Neuronal stem cell (in vitro differentiated cells): ENCODE results near the gene STX10.

ENCODE experiments used
- DNase-seq: peaks from one replicate; pipeline ENCODE4 v3.0.0-alpha.2; 2013; ENCODE audit warnings: low spot score
- H2AFZ ChIP-seq: one replicate; pipeline ENCODE4 v1.6.1; 2013; ENCODE audit warnings: mild to moderate bottlenecking, low read length, inconsistent platforms
- H2AK5ac ChIP-seq: 2 replicates; pipeline ENCODE4 v1.6.1; 2013; ENCODE audit warnings: low read depth, mild to moderate bottlenecking, inconsistent platforms, low read length, moderate library complexity, mixed read lengths
- H2BK120ac ChIP-seq: 2 replicates; pipeline ENCODE4 v1.6.1; 2013; ENCODE audit warnings: low read depth, mild to moderate bottlenecking, inconsistent platforms, low read length, moderate library complexity, mixed read lengths
- H2BK12ac ChIP-seq: one replicate; pipeline ENCODE4 v1.6.1; 2013; ENCODE audit warnings: low read length, inconsistent platforms
- H2BK15ac ChIP-seq: 2 replicates; pipeline ENCODE4 v1.6.1; 2013; ENCODE audit warnings: mild to moderate bottlenecking, low read length, inconsistent platforms, mixed read lengths
- H2BK5ac ChIP-seq: one replicate; pipeline ENCODE4 v1.6.1; 2013; ENCODE audit warnings: inconsistent platforms, mild to moderate bottlenecking, low read length, moderate library complexity
- H3K14ac ChIP-seq: one replicate; pipeline ENCODE4 v1.6.1; 2013; ENCODE audit warnings: low read length, inconsistent platforms
- H3K18ac ChIP-seq: 2 replicates; pipeline ENCODE4 v1.6.1; 2013; ENCODE audit warnings: low read length, inconsistent platforms
- H3K23ac ChIP-seq: 2 replicates; pipeline ENCODE4 v1.6.1; 2013; ENCODE audit warnings: low read depth, mild to moderate bottlenecking, mixed read lengths, low read length, inconsistent platforms; ENCODE audit not compliant: poor library complexity
- H3K27ac ChIP-seq: replicated peaks from 3 replicates; pipeline ENCODE4 v1.5.1; 2013; ENCODE audit warnings: low read length, inconsistent platforms
- H3K27me3 ChIP-seq, 3 experiments: 2 replicates each; pipeline ENCODE4 v1.6.1; 2013; ENCODE audit warnings: low read length in 3 of 3, mild to moderate bottlenecking in 2 of 3, inconsistent platforms in 1 of 3, low read depth in 1 of 3, mixed read lengths in 1 of 3, moderate library complexity in 1 of 3; ENCODE audit not compliant: control insufficient read depth in 3 of 3, insufficient read depth in 3 of 3
- H3K36me3 ChIP-seq, 2 donors: replicated peaks in 1 of 2; 2 replicates each; pipeline ENCODE4 v1.6.1; 2013; ENCODE audit warnings: low read length in 2 of 2; ENCODE audit not compliant: control insufficient read depth in 2 of 2, insufficient read depth in 2 of 2
- H3K4ac ChIP-seq: 2 replicates; pipeline ENCODE4 v1.6.1; 2013; ENCODE audit warnings: inconsistent platforms, mild to moderate bottlenecking, low read length, moderate library complexity
- H3K4me1 ChIP-seq, 2 donors: 1 replicate in 1 of 2; 2 replicates in 1 of 2; pipeline ENCODE4 v1.6.1; 2013; ENCODE audit warnings: low read length in 2 of 2, low read depth in 1 of 2; ENCODE audit not compliant: control insufficient read depth in 2 of 2, insufficient read depth in 1 of 2
- H3K4me2 ChIP-seq: one replicate; pipeline ENCODE4 v1.6.1; 2013; ENCODE audit warnings: mild to moderate bottlenecking, low read length, inconsistent platforms; ENCODE audit not compliant: insufficient read depth, poor library complexity, severe bottlenecking
- H3K4me3 ChIP-seq, 2 donors: 2 replicates each; pipeline ENCODE4 v1.5.1; 2013; ENCODE audit warnings: low read length in 2 of 2, mild to moderate bottlenecking in 2 of 2, inconsistent platforms in 1 of 2, moderate library complexity in 1 of 2
- H3K79me1 ChIP-seq: one replicate; pipeline ENCODE4 v1.6.1; 2013; ENCODE audit warnings: low read depth, mild to moderate bottlenecking, inconsistent platforms, low read length, moderate library complexity
- H3K9ac ChIP-seq: one replicate; pipeline ENCODE4 v1.6.1; 2013; ENCODE audit warnings: mild to moderate bottlenecking, low read depth, low read length, inconsistent platforms; ENCODE audit not compliant: poor library complexity
- H3K9me3 ChIP-seq, 2 donors: replicated peaks in 1 of 2; 2 replicates each; pipeline versions ENCODE3 to v1.6.1; 2013; ENCODE audit warnings: low read length in 2 of 2, mild to moderate bottlenecking in 2 of 2, inconsistent platforms in 1 of 2, low read depth in 1 of 2, mixed read lengths in 1 of 2, moderate library complexity in 1 of 2; ENCODE audit not compliant: control insufficient read depth in 2 of 2, insufficient read depth in 1 of 2
- H4K8ac ChIP-seq: one replicate; pipeline ENCODE4 v1.6.1; 2013; ENCODE audit warnings: low read depth, mild to moderate bottlenecking, inconsistent platforms, low read length, moderate library complexity
- H4K91ac ChIP-seq: one replicate; pipeline ENCODE4 v1.6.1; 2013; ENCODE audit warnings: low read length, low read depth, mild to moderate bottlenecking, inconsistent platforms; ENCODE audit not compliant: poor library complexity
- WGBS, 2 donors: extraction: QIAGEN DNeasy Blood & Tissue Kit; methylation state at CpG; one replicate each; pipeline ENCODE4 v1.1.7; 2013; ENCODE audit warnings: missing lambda C conversion rate in 2 of 2, mixed read lengths in 1 of 2; ENCODE audit not compliant: insufficient read length in 2 of 2, insufficient replicate concordance in 1 of 2; ENCODE audit errors: extremely low coverage in 2 of 2; 5-methylcytosine and 5-hydroxymethylcytosine counted together

The STX10 gene

DNA sequence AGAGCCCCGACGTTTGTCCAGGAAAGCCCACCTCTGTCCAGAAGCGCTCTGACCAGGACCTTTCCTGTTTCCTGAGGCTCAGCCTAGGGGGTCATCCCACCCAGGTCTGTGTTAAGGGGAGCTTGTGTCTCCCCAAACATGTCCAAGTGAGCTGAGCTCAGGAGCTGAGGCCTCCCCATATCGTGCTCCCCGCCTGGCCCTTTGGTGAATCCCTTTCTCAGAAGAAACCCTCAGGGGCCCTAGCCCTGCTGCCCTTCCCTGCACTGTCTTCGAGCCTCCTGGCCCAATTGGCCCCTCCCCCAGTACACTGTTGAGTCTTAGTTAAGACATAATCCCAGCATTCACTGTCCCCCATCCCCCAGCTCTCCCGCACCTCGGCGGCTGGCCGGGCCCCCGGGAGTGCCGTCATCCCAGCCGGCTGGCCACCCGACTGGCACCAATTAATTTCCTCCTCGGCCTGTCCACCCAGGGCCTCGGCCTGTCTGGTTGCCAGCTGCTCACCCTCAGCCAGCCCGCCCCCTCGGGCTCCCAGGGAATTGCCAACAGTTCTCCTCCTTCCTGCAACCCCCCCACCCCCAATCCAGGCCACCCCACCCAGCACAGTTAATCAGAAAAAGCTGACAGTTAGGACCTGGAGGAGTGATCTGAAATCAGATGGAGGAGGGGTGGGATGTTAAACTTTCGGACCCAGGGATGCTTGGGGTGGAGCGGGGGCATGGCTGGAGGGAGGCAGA is 13.6 kb upstream of the STX10 start:
- H2BK15ac ChIP-seq = peak overlapping the region; percentile 100
- H3K36me3 ChIP-seq = no peaks in the 10 kb centered on the region
- H2BK12ac ChIP-seq = peak overlapping the region; percentile 97
- peak overlapping the region; percentile 94 for H3K14ac ChIP-seq
- no peaks in the 10 kb centered on the region for H3K27me3 ChIP-seq
- H4K8ac ChIP-seq = no peak overlapping the region
- H2AFZ ChIP-seq = peak overlapping the region; percentile 84
- H3K4me1 ChIP-seq = peaks cover 27% of the 10 kb centered on the region in 2 donors
- peak overlapping the region; percentile 100 for H2BK5ac ChIP-seq
- peak overlapping the region; percentile 86 for H3K4ac ChIP-seq
- peak overlapping the region; percentile 96 for H3K18ac ChIP-seq
- peak overlapping the region; percentile 100 for H2AK5ac ChIP-seq
- peak overlapping the region; percentile 96 for H3K23ac ChIP-seq
- peak overlapping the region; percentile 89 for H4K91ac ChIP-seq
- peak; percentile 70 for DNase-seq
- H3K79me1 ChIP-seq = no peaks in the 10 kb centered on the region
- peak overlapping the region; percentile 93 for H3K4me2 ChIP-seq
- no peaks in the 10 kb centered on the region for H3K9me3 ChIP-seq
- peak overlapping the region; percentile 53 for H3K9ac ChIP-seq
- H3K27ac ChIP-seq = peak overlapping the region; percentile 100
- peak overlapping the region; percentile 100 for H2BK120ac ChIP-seq
- no CpG with 5 or more reads among the region's 20 CpGs for WGBS, 2 donors
- H3K4me3 ChIP-seq = peak overlapping the region; percentile 43 to 61

GRCh38 chr19:13162724-13163608 is 12.8 kb upstream of the STX10 start:
- peak overlapping the region; percentile 100 for H2BK15ac ChIP-seq
- H3K18ac ChIP-seq = peak overlapping the region; percentile 96
- no peaks in the 10 kb centered on the region for H3K79me1 ChIP-seq

DNA sequence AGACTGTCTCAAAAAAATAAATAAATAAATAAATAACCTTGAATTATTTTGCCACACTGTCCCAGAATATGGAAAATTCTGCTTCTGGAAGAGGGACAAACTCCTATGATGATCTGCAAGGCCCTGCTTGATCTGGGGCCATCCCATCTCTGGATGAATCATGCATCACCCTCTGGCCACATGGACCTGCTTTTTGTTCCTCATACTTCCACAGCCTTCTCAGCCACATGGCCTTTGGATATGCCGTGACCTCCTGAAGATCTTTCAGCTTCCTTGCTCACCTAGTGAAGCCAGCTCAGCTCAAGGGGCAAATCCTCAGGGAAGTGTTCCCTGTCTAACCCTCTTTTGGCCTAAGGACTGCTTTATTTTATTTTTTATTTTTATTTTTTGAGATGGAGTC is 10.4 kb upstream of the STX10 start:
- H4K8ac ChIP-seq = no peak overlapping the region
- no peak overlapping the region for H3K23ac ChIP-seq
- peak overlapping the region; percentile 19 for H2BK15ac ChIP-seq
- no peaks in the 10 kb centered on the region for H3K36me3 ChIP-seq
- no peak for DNase-seq
- H3K79me1 ChIP-seq = no peaks in the 10 kb centered on the region
- no peak overlapping the region for H2AFZ ChIP-seq
- no peak overlapping the region for H2BK5ac ChIP-seq
- H3K4me3 ChIP-seq = no peak overlapping the region
- H2BK12ac ChIP-seq = no peak overlapping the region
- H3K27me3 ChIP-seq = no peaks in the 10 kb centered on the region
- H2BK120ac ChIP-seq = no peak overlapping the region
- H2AK5ac ChIP-seq = no peak overlapping the region
- H3K27ac ChIP-seq = no peak overlapping the region
- H3K9me3 ChIP-seq = no peaks in the 10 kb centered on the region
- no peak overlapping the region for H3K14ac ChIP-seq
- H3K4me2 ChIP-seq = no peak overlapping the region
- no peak overlapping the region for H3K18ac ChIP-seq
- H3K4me1 ChIP-seq = peaks cover 24 to 27% of the 10 kb centered on the region in 2 donors
- no peak overlapping the region for H4K91ac ChIP-seq
- WGBS, 2 donors = no CpG with 5 or more reads among the region's 1 CpG
- no peak overlapping the region for H3K4ac ChIP-seq
- H3K9ac ChIP-seq = no peak overlapping the region

More at GRCh38 chr19:13162724-13163608, 12.8 kb upstream of the STX10 start:
- H3K4me1 ChIP-seq = peaks cover 26 to 27% of the 10 kb centered on the region in 2 donors
- H3K4me3 ChIP-seq = peak overlapping the region; percentile 13 to 43
- H3K9ac ChIP-seq = peak overlapping the region; percentile 86
- peak overlapping the region; percentile 84 for H2AFZ ChIP-seq
- peak overlapping the region; percentile 97 for H2BK12ac ChIP-seq
- H2AK5ac ChIP-seq = peak overlapping the region; percentile 100
- DNase-seq = peak; percentile 93
- no peak overlapping the region for H3K14ac ChIP-seq
- WGBS, 2 donors = no CpG with 5 or more reads among the region's 58 CpGs
- peak overlapping the region; percentile 96 for H3K23ac ChIP-seq
- H3K4ac ChIP-seq = peak overlapping the region; percentile 86
- H3K4me2 ChIP-seq = peak overlapping the region; percentile 93
- H3K27ac ChIP-seq = peak overlapping the region; percentile 100
- H3K27me3 ChIP-seq = no peaks in the 10 kb centered on the region
- no peaks in the 10 kb centered on the region for H3K36me3 ChIP-seq
- H4K8ac ChIP-seq = no peak overlapping the region
- no peaks in the 10 kb centered on the region for H3K9me3 ChIP-seq
- peak overlapping the region; percentile 100 for H2BK120ac ChIP-seq
- peak overlapping the region; percentile 89 for H4K91ac ChIP-seq
- peak overlapping the region; percentile 100 for H2BK5ac ChIP-seq

DNA sequence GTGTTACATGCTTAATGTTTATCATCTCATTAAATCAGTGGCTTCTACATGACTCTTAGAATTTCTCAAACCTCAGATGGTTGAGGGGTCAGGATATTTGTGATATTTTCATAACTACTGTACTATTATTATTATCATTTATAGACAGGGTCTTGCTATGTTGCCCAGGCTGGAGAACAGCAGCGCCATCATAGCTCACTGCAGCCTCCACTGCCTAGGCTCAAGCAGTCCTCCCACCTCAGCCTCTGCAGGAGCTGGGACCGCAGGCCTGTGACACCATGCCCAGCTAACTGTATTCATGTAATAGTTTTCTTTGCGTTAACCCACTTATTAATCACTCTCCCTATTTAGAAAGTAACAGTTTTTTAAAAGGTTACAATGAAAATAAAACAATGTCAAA is 9.5 kb upstream of the STX10 start:
- no peaks in the 10 kb centered on the region for H3K79me1 ChIP-seq
- WGBS, 2 donors = no CpG with 5 or more reads among the region's 3 CpGs

More for the DNA sequence above, 9.5 kb upstream of the STX10 start:
- Histone ChIP-seq H2BK5ac (no peak overlapping the region), H2BK120ac (no peak overlapping the region), H2BK15ac (no peak overlapping the region), H3K27ac (no peak overlapping the region), H3K9me3 (no peaks in the 10 kb centered on the region), H3K36me3 (no peaks in the 10 kb centered on the region), H3K4me3 (no peak overlapping the region), H3K4ac (no peak overlapping the region), H4K91ac (no peak overlapping the region), H3K9ac (no peak overlapping the region), H2AFZ (no peak overlapping the region), H3K23ac (no peak overlapping the region), H3K4me2 (no peak overlapping the region), H3K27me3 (no peaks in the 10 kb centered on the region), H3K4me1 (peaks cover 19 to 22% of the 10 kb centered on the region in 2 donors), H3K18ac (no peak overlapping the region), H3K14ac (no peak overlapping the region), H4K8ac (no peak overlapping the region), H2BK12ac (no peak overlapping the region), H2AK5ac (no peak overlapping the region)
- no peak for DNase-seq
